GM12878 (cell line): ENCODE results near the gene CALHM1.

Experiments
- BACH1 ChIP-seq: fragments of 450-650 bp; IDR thresholded peaks from 2 replicates; pipeline ENCODE4 v1.6.1; 2017; ENCODE audit warnings: mild to moderate bottlenecking, borderline replicate concordance
- CTCF ChIP-seq, 3 experiments: IDR thresholded peaks in 2 of 3; conservative IDR thresholded peaks in 1 of 3; 2 replicates each; pipeline ENCODE4 v1.5.1; 2011; ENCODE audit warnings: low read depth in 3 of 3, low read length in 3 of 3, mild to moderate bottlenecking in 3 of 3, control low read depth in 2 of 3, moderate library complexity in 2 of 3, inconsistent platforms in 1 of 3, mixed read lengths in 1 of 3; ENCODE audit not compliant: control insufficient read depth in 2 of 3, insufficient read depth in 1 of 3; ENCODE audit errors: extremely low read depth in 1 of 3
- EZH2 ChIP-seq: IDR thresholded peaks from 2 replicates; pipeline ENCODE4 v1.6.1; 2012; ENCODE audit warnings: low read depth, mild to moderate bottlenecking, control low read depth, inconsistent platforms, low read length, borderline replicate concordance; ENCODE audit not compliant: control insufficient read depth
- JUNB ChIP-seq: IDR thresholded peaks from 2 replicates; pipeline ENCODE4 v1.6.1; 2016; ENCODE audit warnings: antibody characterized with exemption, mild to moderate bottlenecking
- MTA2 ChIP-seq: fragments of 450-650 bp; IDR thresholded peaks from 2 replicates; pipeline ENCODE4 v1.6.1; 2016; ENCODE audit warnings: low read depth, mild to moderate bottlenecking, moderate library complexity
- NBN ChIP-seq: fragments of 450-650 bp; IDR thresholded peaks from 2 replicates; pipeline ENCODE4 v1.6.1; 2016
- POLR2A ChIP-seq: IDR thresholded peaks from 2 replicates; pipeline ENCODE4 v1.6.1; 2011; ENCODE audit warnings: low read depth, mild to moderate bottlenecking, low read length
- USF2 ChIP-seq: IDR thresholded peaks from 2 replicates; pipeline ENCODE4 v1.6.1; 2011; ENCODE audit warnings: low read depth, low read length, improper control_type of control experiment, borderline replicate concordance

- no peak for TF ChIP-seq BACH1
- no peak for TF ChIP-seq CTCF (IDR thresholded peaks at IDR 0.05 in 2 of 3, conservative IDR thresholded peaks at IDR 0.05 in 1 of 3; ENCODE audit: control insufficient read depth in 2 of 3, extremely low read depth in 1 of 3, insufficient read depth in 1 of 3, low read depth in 3 of 3, low read length in 3 of 3)
- no peak for TF ChIP-seq NBN
- no peak for TF ChIP-seq USF2
- no peak for TF ChIP-seq EZH2
- no peak for TF ChIP-seq JUNB
- no peak for TF ChIP-seq POLR2A
- TF ChIP-seq MTA2, result no peak
Measured at GRCh38 chr10:103433858-103434257, 24.8 kb downstream of the CALHM1 start.
